OCI-LY1 (cell line): Measurements from ENCODE around the gene KCNN3.

Source experiments
- H2AFZ ChIP-seq: fragments of 200-600 bp; sonication (generic), shearing (Covaris generic); 2 replicates; pipeline ENCODE4 v1.6.0; 2014; ENCODE audit warnings: antibody characterized with exemption, mild to moderate bottlenecking, low read length
- H3F3A ChIP-seq: fragments of 200-600 bp; sonication (generic), shearing (Covaris generic); 2 replicates; pipeline ENCODE4 v1.6.0; 2014; ENCODE audit warnings: mild to moderate bottlenecking, antibody characterized with exemption, low read length, moderate library complexity; ENCODE audit not compliant: insufficient read depth
- H3K27ac ChIP-seq: fragments of 200-600 bp; sonication (generic); 2 replicates; pipeline ENCODE4 v1.5.1; 2014; ENCODE audit warnings: low read length, mixed run types, mild to moderate bottlenecking, low read depth; ENCODE audit not compliant: poor library complexity, severe bottlenecking
- H3K27me3 ChIP-seq: fragments of 200-600 bp; sonication (generic); 2 replicates; pipeline ENCODE4 v1.6.0; 2014; ENCODE audit warnings: antibody characterized with exemption, mild to moderate bottlenecking, low read length, moderate library complexity; ENCODE audit not compliant: insufficient read depth
- H3K36me3 ChIP-seq: fragments of 200-600 bp; sonication (generic); 2 replicates; pipeline ENCODE4 v1.6.1; 2014; ENCODE audit warnings: mild to moderate bottlenecking, antibody characterized with exemption, low read length, moderate library complexity, mixed read lengths; ENCODE audit not compliant: insufficient read depth
- H3K4me1 ChIP-seq: fragments of 200-600 bp; sonication (generic); 2 replicates; pipeline ENCODE4 v1.5.1; 2014; ENCODE audit warnings: mild to moderate bottlenecking, low read length, moderate library complexity; ENCODE audit not compliant: insufficient read depth, severe bottlenecking
- H3K4me2 ChIP-seq: fragments of 200-600 bp; sonication (generic), shearing (Covaris generic); 2 replicates; pipeline ENCODE4 v1.6.1; 2014; ENCODE audit warnings: low read length
- H3K4me3 ChIP-seq: fragments of 200-600 bp; sonication (generic); 2 replicates; pipeline ENCODE4 v1.5.1; 2014; ENCODE audit warnings: low read length, low read depth, mild to moderate bottlenecking, mixed read lengths; ENCODE audit not compliant: poor library complexity, severe bottlenecking
- H3K79me2 ChIP-seq: fragments of 200-600 bp; shearing (Covaris generic); 2 replicates; pipeline ENCODE4 v1.6.1; 2016; ENCODE audit warnings: mixed run types, low read length, mixed read lengths; ENCODE audit not compliant: insufficient read depth
- H3K9ac ChIP-seq: fragments of 200-600 bp; sonication (generic), shearing (Covaris generic); 2 replicates; pipeline ENCODE4 v1.6.1; 2014; ENCODE audit warnings: mild to moderate bottlenecking, low read length, mixed read lengths
- H3K9me2 ChIP-seq: fragments of 200-600 bp; sonication (generic), shearing (Covaris generic); 2 replicates; pipeline ENCODE4 v1.6.1; 2014; ENCODE audit warnings: low read depth, mild to moderate bottlenecking, low read length, mixed read lengths
- H3K9me3 ChIP-seq: fragments of 200-600 bp; shearing (Covaris generic); 2 replicates; pipeline ENCODE4 v1.6.1; 2014; ENCODE audit warnings: low read length, mixed read lengths
- H4K20me1 ChIP-seq: fragments of 200-600 bp; sonication (generic), shearing (Covaris generic); 2 replicates; pipeline ENCODE4 v1.6.0; 2016; ENCODE audit warnings: mild to moderate bottlenecking, low read length; ENCODE audit not compliant: insufficient read depth
- CTCF ChIP-seq: fragments of 200-600 bp; sonication (generic), shearing (Covaris generic); IDR thresholded peaks from 2 replicates; pipeline ENCODE4 v1.5.1; 2017; ENCODE audit warnings: mild to moderate bottlenecking, antibody characterized with exemption, low read length, moderate library complexity, mixed read lengths
- EZH2 ChIP-seq: fragments of 200-600 bp; sonication (generic), shearing (Covaris generic); IDR thresholded peaks from 2 replicates; pipeline ENCODE4 v1.8.0; 2017; ENCODE audit warnings: borderline replicate concordance, mixed run types, mild to moderate bottlenecking, antibody characterized with exemption, low read length, moderate library complexity, mixed read lengths

KCNN3 gene

GRCh38 chr1:154857441-154858215, 12.5 kb downstream of the KCNN3 start:
- Histone ChIP-seq H3K9me3 (no peaks in the 10 kb centered on the region), H3K4me1 (peaks cover 73% of the 10 kb centered on the region), H4K20me1 (no peaks in the 10 kb centered on the region), H3K9ac (peak overlapping the region; percentile 88), H2AFZ (no peak overlapping the region), H3K4me2 (peak overlapping the region; percentile 94), H3K36me3 (peaks cover 10% of the 10 kb centered on the region), H3K79me2 (peaks cover 40% of the 10 kb centered on the region), H3K27me3 (no peaks in the 10 kb centered on the region), H3K27ac (peak overlapping the region; percentile 98), H3K9me2 (no peaks in the 10 kb centered on the region), H3K4me3 (peak overlapping the region; percentile 76), H3F3A (no peaks in the 10 kb centered on the region)
- no peak for TF ChIP-seq EZH2
- TF ChIP-seq CTCF: no peak

DNA sequence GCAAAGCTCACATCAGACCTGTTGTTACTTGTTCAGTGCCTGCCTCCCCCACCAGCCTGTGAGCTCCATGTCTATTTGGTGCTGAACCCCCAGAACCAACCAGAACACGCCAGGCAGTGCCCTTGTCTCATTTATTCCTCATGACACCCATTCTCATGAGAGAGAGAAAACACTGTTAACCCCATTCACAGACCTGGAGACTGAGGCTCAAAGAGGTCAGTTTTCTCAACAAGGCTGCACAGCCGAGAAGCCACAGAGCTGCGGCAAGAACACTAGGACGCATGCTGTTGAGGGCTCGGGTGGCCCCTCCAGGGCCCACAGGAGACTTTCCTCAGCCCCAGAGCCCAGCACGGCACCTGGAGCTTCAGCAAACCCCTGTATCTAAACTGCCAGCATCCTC, 13.1 kb downstream of the KCNN3 start:
- Histone ChIP-seq H3K36me3 (peaks cover 10% of the 10 kb centered on the region), H3K9ac (peak overlapping the region; percentile 88), H4K20me1 (no peaks in the 10 kb centered on the region), H3F3A (no peaks in the 10 kb centered on the region), H3K27ac (peak overlapping the region; percentile 98), H3K27me3 (no peaks in the 10 kb centered on the region), H3K4me3 (peak overlapping the region; percentile 76), H3K9me3 (no peaks in the 10 kb centered on the region), H3K4me2 (peak overlapping the region; percentile 94), H3K79me2 (peaks cover 40% of the 10 kb centered on the region), H2AFZ (no peak overlapping the region), H3K9me2 (no peaks in the 10 kb centered on the region), H3K4me1 (peaks cover 67% of the 10 kb centered on the region)
- TF ChIP-seq CTCF: no peak
- no peak for TF ChIP-seq EZH2

GRCh38 chr1:154856544-154856943, 13.5 kb downstream of the KCNN3 start:
- H3K27me3 ChIP-seq: no peaks in the 10 kb centered on the region
- peaks cover 42% of the 10 kb centered on the region for H3K79me2 ChIP-seq
- H3K9ac ChIP-seq: peak overlapping the region; percentile 88
- peaks cover 62% of the 10 kb centered on the region for H3K4me1 ChIP-seq
- H3K4me3 ChIP-seq: peak overlapping the region; percentile 76
- H3K9me2 ChIP-seq: no peaks in the 10 kb centered on the region
- H3K36me3 ChIP-seq: peaks cover 12% of the 10 kb centered on the region
- no peak overlapping the region for H2AFZ ChIP-seq
- H4K20me1 ChIP-seq: no peaks in the 10 kb centered on the region
- no peaks in the 10 kb centered on the region for H3K9me3 ChIP-seq
- H3K27ac ChIP-seq: peak overlapping the region; percentile 98
- peak overlapping the region; percentile 94 for H3K4me2 ChIP-seq
- no peaks in the 10 kb centered on the region for H3F3A ChIP-seq
- TF ChIP-seq CTCF: no peak
- no peak for TF ChIP-seq EZH2
